Measurements from ENCODE around the gene MAP2K4.

The MAP2K4 gene

DNA sequence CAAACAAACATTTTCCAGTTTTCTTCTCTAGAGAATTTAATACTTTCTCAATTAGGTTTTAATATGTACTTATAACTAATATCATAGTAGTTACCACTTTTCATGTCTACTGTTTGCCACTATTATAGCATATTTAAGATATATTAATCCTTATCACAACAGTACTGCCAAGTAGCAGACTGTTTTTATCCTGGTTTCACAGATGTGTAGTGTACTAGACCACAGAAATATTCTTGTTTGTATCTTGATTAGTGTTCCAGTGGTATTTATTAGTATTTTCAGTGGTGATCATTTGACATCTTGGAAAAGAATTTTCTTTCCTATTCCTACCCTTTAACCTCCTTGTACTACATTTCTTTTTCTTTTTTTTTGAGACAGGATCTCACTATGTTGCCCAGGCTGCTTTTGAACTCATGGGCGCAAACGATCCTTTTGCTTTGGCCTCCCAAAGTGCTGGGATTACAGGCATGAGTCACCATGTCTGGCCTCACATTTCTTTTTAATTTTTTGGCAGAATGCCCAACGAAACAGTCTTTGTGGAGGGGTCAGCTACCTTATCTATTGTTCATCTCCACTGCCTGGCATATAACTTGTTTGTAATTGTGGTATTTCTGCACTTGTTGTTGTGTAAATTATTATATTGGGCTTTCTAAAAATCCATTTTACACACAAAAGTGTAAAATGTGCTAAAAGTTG, 27.2 kb downstream of the MAP2K4 start:
- Histone ChIP-seq H3K9me2 (replicated peaks; ENCODE audit: control insufficient read depth, low read length) (no peaks in the 10 kb centered on the region), H4K20me1 (ENCODE audit: control insufficient read depth, insufficient read depth, low read depth, low read length) (no peaks in the 10 kb centered on the region), H3K4me1 (ENCODE audit: control insufficient read depth, low read length) (no peaks in the 10 kb centered on the region), H3K27ac (ENCODE audit: low read depth, low read length) (no peak overlapping the region), H3K4me2 (ENCODE audit: low read length) (no peak overlapping the region), H3K36me3 (ENCODE audit: control insufficient read depth, low read length) (no peaks in the 10 kb centered on the region), H3K27me3 (ENCODE audit: control insufficient read depth, low read length) (no peaks in the 10 kb centered on the region), H3F3A (ENCODE audit: control insufficient read depth, insufficient read depth) (no peaks in the 10 kb centered on the region), H3K9me3 (ENCODE audit: control insufficient read depth, insufficient read depth, low read length) (no peaks in the 10 kb centered on the region), H3K79me2 (ENCODE audit: control insufficient read depth, low read length) (peaks cover 95% of the 10 kb centered on the region), H3K4me3 (ENCODE audit: low read length) (no peak overlapping the region)
- TF ChIP-seq EZH2phosphoT487 (IDR thresholded peaks at IDR 0.05; ENCODE audit: borderline replicate concordance, low read length): no peak
- TF ChIP-seq, protein P1, sequence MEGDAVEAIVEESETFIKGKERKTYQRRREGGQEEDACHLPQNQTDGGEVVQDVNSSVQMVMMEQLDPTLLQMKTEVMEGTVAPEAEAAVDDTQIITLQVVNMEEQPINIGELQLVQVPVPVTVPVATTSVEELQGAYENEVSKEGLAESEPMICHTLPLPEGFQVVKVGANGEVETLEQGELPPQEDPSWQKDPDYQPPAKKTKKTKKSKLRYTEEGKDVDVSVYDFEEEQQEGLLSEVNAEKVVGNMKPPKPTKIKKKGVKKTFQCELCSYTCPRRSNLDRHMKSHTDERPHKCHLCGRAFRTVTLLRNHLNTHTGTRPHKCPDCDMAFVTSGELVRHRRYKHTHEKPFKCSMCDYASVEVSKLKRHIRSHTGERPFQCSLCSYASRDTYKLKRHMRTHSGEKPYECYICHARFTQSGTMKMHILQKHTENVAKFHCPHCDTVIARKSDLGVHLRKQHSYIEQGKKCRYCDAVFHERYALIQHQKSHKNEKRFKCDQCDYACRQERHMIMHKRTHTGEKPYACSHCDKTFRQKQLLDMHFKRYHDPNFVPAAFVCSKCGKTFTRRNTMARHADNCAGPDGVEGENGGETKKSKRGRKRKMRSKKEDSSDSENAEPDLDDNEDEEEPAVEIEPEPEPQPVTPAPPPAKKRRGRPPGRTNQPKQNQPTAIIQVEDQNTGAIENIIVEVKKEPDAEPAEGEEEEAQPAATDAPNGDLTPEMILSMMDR (IDR thresholded peaks at IDR 0.05; ENCODE audit: low read depth, low read length, poor library complexity, severe bottlenecking): no peak

DNA sequence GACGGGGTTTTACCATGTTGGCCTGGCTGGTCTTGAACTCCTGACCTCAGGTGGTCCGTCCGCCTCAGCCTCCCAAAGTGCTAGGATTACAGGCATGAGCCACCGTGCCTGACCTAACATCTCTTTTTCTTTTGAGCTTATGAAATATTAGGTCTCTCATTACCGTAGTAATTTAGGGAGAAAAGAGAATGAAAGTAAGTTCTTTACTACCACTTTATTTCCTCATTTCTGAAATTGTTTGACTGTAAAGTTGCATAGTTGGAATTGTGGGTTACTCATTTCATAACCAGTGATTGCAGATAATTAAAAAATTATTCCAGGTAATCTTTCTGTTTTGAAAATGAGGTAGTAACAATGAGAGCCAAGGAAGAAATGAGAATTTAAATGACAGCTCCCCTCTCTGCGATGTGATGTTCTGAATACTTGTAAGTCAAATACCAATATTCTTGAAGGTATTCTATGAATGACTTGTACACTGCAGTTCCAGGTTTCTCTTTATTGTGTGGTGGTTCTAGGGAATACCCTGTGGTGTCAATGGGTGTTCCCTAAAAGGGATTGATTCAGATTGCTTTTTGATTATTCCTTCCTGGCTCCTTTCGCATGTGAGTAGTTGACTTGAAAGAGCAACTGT, 28.3 kb downstream of the MAP2K4 start:
- no peaks in the 10 kb centered on the region for H3K9me2 ChIP-seq (replicated peaks; ENCODE audit: control insufficient read depth, low read length)
- no peak overlapping the region for H3K4me3 ChIP-seq (ENCODE audit: low read length)
- no peaks in the 10 kb centered on the region for H3K4me1 ChIP-seq (ENCODE audit: control insufficient read depth, low read length)
- H3K36me3 ChIP-seq (ENCODE audit: control insufficient read depth, low read length): no peaks in the 10 kb centered on the region
- no peaks in the 10 kb centered on the region for H3K27me3 ChIP-seq (ENCODE audit: control insufficient read depth, low read length)
- no peak overlapping the region for H3K27ac ChIP-seq (ENCODE audit: low read depth, low read length)
- H4K20me1 ChIP-seq (ENCODE audit: control insufficient read depth, insufficient read depth, low read depth, low read length): no peaks in the 10 kb centered on the region
- no peaks in the 10 kb centered on the region for H3F3A ChIP-seq (ENCODE audit: control insufficient read depth, insufficient read depth)
- no peaks in the 10 kb centered on the region for H3K9me3 ChIP-seq (ENCODE audit: control insufficient read depth, insufficient read depth, low read length)
- no peak overlapping the region for H3K4me2 ChIP-seq (ENCODE audit: low read length)
- peaks cover 96% of the 10 kb centered on the region for H3K79me2 ChIP-seq (ENCODE audit: control insufficient read depth, low read length)
- TF ChIP-seq, protein P1 (IDR thresholded peaks at IDR 0.05; ENCODE audit: low read depth, low read length, poor library complexity, severe bottlenecking): no peak
- no peak for TF ChIP-seq EZH2phosphoT487 (IDR thresholded peaks at IDR 0.05; ENCODE audit: borderline replicate concordance, low read length)

DNA sequence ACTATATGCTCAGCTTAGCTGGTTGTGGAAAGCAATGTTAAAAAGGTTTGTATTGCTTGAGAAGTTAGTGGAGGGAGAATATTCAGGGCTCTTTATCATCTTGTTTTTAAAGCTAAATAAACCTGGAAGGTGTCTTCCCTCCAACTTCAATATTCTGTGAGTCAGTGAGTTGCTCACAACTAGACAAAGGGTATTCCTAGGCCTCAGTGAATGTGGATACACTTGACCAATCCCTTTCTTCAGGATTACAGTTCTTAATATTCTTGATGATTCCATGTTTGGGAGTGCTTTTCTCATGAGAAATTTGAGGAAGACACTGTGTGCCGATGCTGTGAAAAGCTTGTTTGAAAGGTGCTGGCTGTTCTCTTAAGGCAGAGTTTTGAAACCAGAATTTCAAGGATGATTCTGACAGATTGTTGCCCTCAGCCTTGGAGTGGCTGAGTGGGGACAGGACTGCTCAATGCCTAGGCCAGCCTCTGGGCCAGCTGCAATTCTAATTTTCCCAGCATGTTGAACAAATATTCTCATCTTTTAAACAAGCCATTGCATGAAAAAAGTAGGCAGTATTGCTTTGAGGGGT, 30.1 kb downstream of the MAP2K4 start:
- peaks cover 82% of the 10 kb centered on the region for H3K79me2 ChIP-seq (ENCODE audit: control insufficient read depth, low read length)
- H3K9me3 ChIP-seq (ENCODE audit: control insufficient read depth, insufficient read depth, low read length): no peaks in the 10 kb centered on the region
- peaks cover 3% of the 10 kb centered on the region; the same call in 1 of the 2 replicates for H3K36me3 ChIP-seq (ENCODE audit: control insufficient read depth, low read length)
- H3K27me3 ChIP-seq (ENCODE audit: control insufficient read depth, low read length): no peaks in the 10 kb centered on the region
- H3K4me2 ChIP-seq (ENCODE audit: low read length): no peak overlapping the region
- TF ChIP-seq EZH2phosphoT487 (IDR thresholded peaks at IDR 0.05; ENCODE audit: borderline replicate concordance, low read length): no peak
- TF ChIP-seq, protein P1 (IDR thresholded peaks at IDR 0.05; ENCODE audit: low read depth, low read length, poor library complexity, severe bottlenecking): no peak
- no peaks in the 10 kb centered on the region for H4K20me1 ChIP-seq (ENCODE audit: control insufficient read depth, insufficient read depth, low read depth, low read length)
- no peaks in the 10 kb centered on the region for H3K4me1 ChIP-seq (ENCODE audit: control insufficient read depth, low read length)
- H3K9me2 ChIP-seq (replicated peaks; ENCODE audit: control insufficient read depth, low read length): no peaks in the 10 kb centered on the region
- H3F3A ChIP-seq (ENCODE audit: control insufficient read depth, insufficient read depth): no peaks in the 10 kb centered on the region
- H3K4me3 ChIP-seq (ENCODE audit: low read length): no peak overlapping the region
- H3K27ac ChIP-seq (ENCODE audit: low read depth, low read length): no peak overlapping the region
